Parathyroid adenoma (tissue), 2 donors: ENCODE data around the gene LUZP2.

Experiments
- H2AFZ ChIP-seq: fragments of 300-600 bp; sonication (generic); one replicate; pipeline ENCODE4 v1.7.0; 2017; ENCODE audit warnings: antibody characterized with exemption, mild to moderate bottlenecking
- H3K27ac ChIP-seq: fragments of 300-600 bp; sonication (generic); one replicate; pipeline ENCODE4 v1.7.0; 2017
- H3K27me3 ChIP-seq: fragments of 300-600 bp; sonication (generic); one replicate; pipeline ENCODE4 v1.7.0; 2017; ENCODE audit warnings: low read length; ENCODE audit not compliant: control insufficient read depth, insufficient read depth
- H3K36me3 ChIP-seq: fragments of 300-600 bp; sonication (generic); one replicate; pipeline ENCODE4 v1.7.0; 2017; ENCODE audit warnings: low read length; ENCODE audit not compliant: control insufficient read depth, insufficient read depth
- H3K4me1 ChIP-seq: fragments of 300-600 bp; sonication (generic); one replicate; pipeline ENCODE4 v1.7.0; 2017; ENCODE audit warnings: control low read depth
- H3K4me2 ChIP-seq: fragments of 300-600 bp; sonication (generic); one replicate; pipeline ENCODE4 v1.7.0; 2017; ENCODE audit warnings: low read length
- H3K4me3 ChIP-seq: fragments of 300-600 bp; sonication (generic); one replicate; pipeline ENCODE4 v1.7.0; 2017; ENCODE audit warnings: low read depth, low read length
- H3K79me2 ChIP-seq: fragments of 300-600 bp; sonication (generic); one replicate; pipeline ENCODE4 v1.7.0; 2017; ENCODE audit warnings: control low read depth
- H3K9ac ChIP-seq: fragments of 300-600 bp; sonication (generic); one replicate; pipeline ENCODE4 v1.7.0; 2017; ENCODE audit warnings: mild to moderate bottlenecking
- H3K9me3 ChIP-seq: fragments of 300-600 bp; sonication (generic); one replicate; pipeline ENCODE4 v1.7.0; 2017; ENCODE audit warnings: low read length; ENCODE audit not compliant: control insufficient read depth
- TF ChIP-seq, protein P1 (sequence below): fragments of 300-600 bp; sonication (generic); IDR thresholded peaks from one replicate; pipeline ENCODE4 v1.7.0; 2017; ENCODE audit warnings: antibody characterized with exemption, mild to moderate bottlenecking
- donor health status: primary hyperparathyroidism.

The LUZP2 gene

DNA sequence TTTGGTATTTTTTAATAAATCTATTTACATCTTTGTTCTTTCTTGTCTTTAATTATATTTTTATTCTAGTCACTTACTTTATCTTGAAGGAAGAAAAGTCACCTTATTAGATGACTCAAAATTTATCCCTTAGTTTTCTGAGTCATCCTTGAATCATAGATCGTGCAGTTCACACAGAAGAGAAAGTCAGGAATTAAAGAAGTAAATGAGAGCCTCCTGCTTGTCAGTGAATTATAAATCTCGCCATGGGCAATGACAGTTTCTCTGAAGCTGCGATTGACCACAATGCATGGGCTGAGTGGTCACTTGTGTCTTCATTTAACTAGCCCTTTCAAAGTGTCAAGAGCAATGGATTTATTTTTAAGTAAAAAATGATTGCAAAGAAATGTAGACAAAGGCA, 91.2 kb downstream of the LUZP2 start:
- H3K4me2 ChIP-seq, result no peak overlapping the region
- H3K4me3 ChIP-seq, result no peak overlapping the region
- no peaks in the 10 kb centered on the region for H3K27me3 ChIP-seq
- H3K79me2 ChIP-seq, result no peaks in the 10 kb centered on the region
- no peaks in the 10 kb centered on the region for H3K4me1 ChIP-seq
- no peak overlapping the region for H3K9ac ChIP-seq
- H3K9me3 ChIP-seq, result no peaks in the 10 kb centered on the region
- H3K27ac ChIP-seq, result no peak overlapping the region
- no peaks in the 10 kb centered on the region for H3K36me3 ChIP-seq
- TF ChIP-seq, protein P1, sequence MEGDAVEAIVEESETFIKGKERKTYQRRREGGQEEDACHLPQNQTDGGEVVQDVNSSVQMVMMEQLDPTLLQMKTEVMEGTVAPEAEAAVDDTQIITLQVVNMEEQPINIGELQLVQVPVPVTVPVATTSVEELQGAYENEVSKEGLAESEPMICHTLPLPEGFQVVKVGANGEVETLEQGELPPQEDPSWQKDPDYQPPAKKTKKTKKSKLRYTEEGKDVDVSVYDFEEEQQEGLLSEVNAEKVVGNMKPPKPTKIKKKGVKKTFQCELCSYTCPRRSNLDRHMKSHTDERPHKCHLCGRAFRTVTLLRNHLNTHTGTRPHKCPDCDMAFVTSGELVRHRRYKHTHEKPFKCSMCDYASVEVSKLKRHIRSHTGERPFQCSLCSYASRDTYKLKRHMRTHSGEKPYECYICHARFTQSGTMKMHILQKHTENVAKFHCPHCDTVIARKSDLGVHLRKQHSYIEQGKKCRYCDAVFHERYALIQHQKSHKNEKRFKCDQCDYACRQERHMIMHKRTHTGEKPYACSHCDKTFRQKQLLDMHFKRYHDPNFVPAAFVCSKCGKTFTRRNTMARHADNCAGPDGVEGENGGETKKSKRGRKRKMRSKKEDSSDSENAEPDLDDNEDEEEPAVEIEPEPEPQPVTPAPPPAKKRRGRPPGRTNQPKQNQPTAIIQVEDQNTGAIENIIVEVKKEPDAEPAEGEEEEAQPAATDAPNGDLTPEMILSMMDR, result no peak
- H2AFZ ChIP-seq, result no peak overlapping the region

DNA sequence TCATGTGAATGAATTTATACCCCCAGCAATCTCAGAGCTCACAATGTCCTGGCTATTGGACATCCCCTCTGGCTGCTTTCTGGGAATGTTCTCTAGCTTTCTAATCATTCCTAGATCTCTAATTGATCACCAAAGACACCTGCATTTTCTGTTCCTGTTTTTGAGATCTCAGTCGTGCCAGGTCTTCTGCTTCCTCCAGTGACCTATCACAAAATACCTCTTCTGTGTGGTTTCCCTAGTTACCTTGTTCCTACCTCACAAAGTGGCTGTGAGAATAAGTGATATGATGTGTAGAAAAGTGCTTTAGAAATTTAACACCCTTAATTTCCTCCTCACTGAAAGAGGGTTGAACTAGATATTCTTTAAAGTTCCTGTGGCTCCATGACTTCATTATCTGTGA, 92.2 kb downstream of the LUZP2 start:
- H3K4me1 ChIP-seq, result no peaks in the 10 kb centered on the region
- TF ChIP-seq, protein P1, result no peak
- no peaks in the 10 kb centered on the region for H3K36me3 ChIP-seq
- H3K27me3 ChIP-seq, result no peaks in the 10 kb centered on the region
- H3K79me2 ChIP-seq, result no peaks in the 10 kb centered on the region
- H3K4me3 ChIP-seq, result no peak overlapping the region
- H3K4me2 ChIP-seq, result no peak overlapping the region
- H3K9ac ChIP-seq, result no peak overlapping the region
- no peak overlapping the region for H3K27ac ChIP-seq
- H2AFZ ChIP-seq, result no peak overlapping the region
- no peaks in the 10 kb centered on the region for H3K9me3 ChIP-seq

DNA sequence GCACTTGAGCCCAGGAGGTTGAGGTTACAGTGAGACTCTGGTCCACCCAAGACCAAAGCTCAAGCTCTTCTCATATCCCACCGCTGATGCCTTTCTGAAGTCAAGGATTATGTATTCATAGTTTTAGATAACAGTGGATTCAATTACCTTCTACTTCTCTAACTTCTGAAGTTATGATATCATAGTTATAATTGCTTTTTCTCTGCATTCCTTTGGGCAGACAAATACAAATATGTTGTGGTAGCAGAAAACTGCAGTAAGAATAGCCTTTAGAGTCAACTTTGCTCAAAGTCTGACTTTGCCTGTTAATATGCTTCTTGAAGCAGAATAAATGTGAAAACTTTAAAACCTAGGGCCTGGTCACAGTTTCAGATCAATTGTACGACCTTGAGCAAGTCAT, 94.4 kb downstream of the LUZP2 start:
- H3K79me2 ChIP-seq, result no peaks in the 10 kb centered on the region
- no peak overlapping the region for H2AFZ ChIP-seq
- no peak overlapping the region for H3K27ac ChIP-seq
- no peaks in the 10 kb centered on the region for H3K36me3 ChIP-seq
- TF ChIP-seq, protein P1, result no peak
- H3K4me3 ChIP-seq, result no peak overlapping the region
- H3K4me2 ChIP-seq, result no peak overlapping the region
- H3K27me3 ChIP-seq, result no peaks in the 10 kb centered on the region
- H3K9ac ChIP-seq, result no peak overlapping the region
- no peaks in the 10 kb centered on the region for H3K4me1 ChIP-seq
- H3K9me3 ChIP-seq, result no peaks in the 10 kb centered on the region

DNA sequence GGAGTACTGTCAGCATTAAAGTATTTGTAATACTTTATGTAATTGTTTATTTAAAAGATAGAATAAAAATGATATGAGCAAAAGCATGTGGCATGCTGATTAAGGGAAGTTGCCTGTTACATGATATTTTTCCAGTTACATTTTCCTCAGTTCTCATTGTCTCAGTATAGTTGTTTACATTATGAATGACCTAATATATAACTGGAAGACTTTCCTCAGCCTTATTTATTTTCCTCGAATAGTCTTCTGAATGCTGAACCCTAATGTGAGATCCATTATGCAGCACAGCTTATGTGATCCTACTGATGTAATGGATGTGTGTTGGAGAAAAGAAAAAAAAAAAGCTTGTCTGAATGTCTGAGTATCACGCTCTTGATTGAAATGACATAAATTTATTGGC, 95.5 kb downstream of the LUZP2 start:
- TF ChIP-seq, protein P1, result no peak
- no peak overlapping the region for H3K4me2 ChIP-seq
- H3K27ac ChIP-seq, result no peak overlapping the region
- no peaks in the 10 kb centered on the region for H3K27me3 ChIP-seq
- no peak overlapping the region for H3K9ac ChIP-seq
- H2AFZ ChIP-seq, result no peak overlapping the region
- no peaks in the 10 kb centered on the region for H3K9me3 ChIP-seq
- no peaks in the 10 kb centered on the region for H3K79me2 ChIP-seq
- H3K4me1 ChIP-seq, result no peaks in the 10 kb centered on the region
- H3K4me3 ChIP-seq, result no peak overlapping the region
- H3K36me3 ChIP-seq, result no peaks in the 10 kb centered on the region

DNA sequence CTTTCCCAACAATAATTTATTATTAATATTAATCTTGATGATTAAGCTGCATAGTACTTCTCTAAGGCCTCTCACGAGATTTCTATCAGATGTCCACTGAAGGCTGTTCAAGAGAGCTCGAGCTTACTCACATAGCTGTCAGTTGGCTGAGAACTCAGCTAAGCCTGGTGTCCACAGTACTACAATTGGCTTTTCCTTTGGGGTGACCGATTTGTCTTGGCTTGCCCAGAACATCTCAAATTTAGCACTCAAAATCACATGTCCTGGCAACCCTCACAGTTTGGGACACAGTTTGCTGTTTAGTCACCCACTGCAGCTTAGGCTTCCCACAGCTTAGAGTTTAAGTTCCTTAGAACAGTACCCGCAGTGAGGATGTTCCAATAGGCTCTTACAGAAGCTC, 96.5 kb downstream of the LUZP2 start:
- Histone ChIP-seq H3K27me3 (no peaks in the 10 kb centered on the region), H2AFZ (no peak overlapping the region), H3K9ac (no peak overlapping the region), H3K4me3 (no peak overlapping the region), H3K36me3 (no peaks in the 10 kb centered on the region), H3K9me3 (no peaks in the 10 kb centered on the region), H3K4me2 (no peak overlapping the region), H3K27ac (no peak overlapping the region), H3K79me2 (no peaks in the 10 kb centered on the region), H3K4me1 (no peaks in the 10 kb centered on the region)
- TF ChIP-seq, protein P1, result no peak
